ENCODE results near the gene C16orf92.
A peak's percentile ranks its signal among the peaks of the same experiment; 100 is the strongest.

C16orf92 gene

DNA sequence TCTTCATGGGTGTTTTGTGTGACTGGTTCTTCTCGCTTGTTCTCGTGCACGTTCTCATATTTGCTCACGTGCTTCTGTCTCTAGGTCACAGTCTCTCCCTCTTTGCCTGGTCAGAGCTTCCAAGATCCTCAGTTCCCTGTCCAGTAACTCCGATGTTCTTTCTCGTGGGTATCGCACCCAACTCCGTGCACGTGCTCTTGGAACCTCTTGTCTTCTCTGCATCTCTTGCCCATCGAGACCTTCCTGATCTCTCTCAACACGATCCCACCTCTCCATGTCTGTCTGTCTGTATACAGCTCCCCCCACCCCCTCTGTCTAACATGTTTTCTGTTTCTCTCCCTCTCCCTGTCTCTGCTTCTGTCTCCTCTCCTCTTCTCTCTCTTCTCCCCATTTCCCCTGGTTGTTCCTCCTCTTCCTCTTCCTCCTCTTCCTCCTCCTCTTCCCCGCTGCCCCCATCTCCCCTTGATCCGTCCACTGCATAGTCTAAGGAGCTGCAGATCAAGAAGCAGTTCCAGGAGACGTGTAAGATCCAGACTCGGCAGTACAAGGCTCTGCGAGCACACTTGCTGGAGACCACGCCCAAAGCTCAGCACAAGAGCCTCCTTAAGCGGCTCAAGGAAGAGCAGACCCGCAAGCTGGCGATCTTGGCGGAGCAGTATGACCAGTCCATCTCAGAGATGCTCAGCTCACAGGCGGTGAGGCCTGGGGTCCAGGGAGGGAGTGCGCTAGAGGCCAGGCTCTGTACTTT, 33.7 kb upstream of the C16orf92 start:
- DNase-seq, result no peak

DNA sequence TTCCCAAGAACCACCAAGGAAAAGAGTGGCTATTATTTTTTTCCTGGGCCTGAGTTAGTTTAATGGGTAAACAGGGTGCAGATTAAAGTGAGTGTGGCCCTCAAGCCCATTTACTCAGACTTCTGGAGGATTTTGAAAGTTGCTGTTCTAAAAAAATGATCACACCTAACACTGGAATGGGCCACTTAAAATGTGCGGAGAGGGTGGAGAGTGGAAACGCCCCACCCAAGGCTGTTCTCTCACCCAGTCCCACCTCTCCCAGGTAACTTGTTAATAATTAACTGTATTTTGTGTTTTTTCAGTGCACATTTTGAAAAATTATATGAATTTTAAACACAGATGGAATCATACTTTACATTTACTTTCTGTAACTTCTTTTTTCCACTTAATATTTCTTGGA, 33.0 kb upstream of the C16orf92 start:
- DNase-seq, result no peak

DNA sequence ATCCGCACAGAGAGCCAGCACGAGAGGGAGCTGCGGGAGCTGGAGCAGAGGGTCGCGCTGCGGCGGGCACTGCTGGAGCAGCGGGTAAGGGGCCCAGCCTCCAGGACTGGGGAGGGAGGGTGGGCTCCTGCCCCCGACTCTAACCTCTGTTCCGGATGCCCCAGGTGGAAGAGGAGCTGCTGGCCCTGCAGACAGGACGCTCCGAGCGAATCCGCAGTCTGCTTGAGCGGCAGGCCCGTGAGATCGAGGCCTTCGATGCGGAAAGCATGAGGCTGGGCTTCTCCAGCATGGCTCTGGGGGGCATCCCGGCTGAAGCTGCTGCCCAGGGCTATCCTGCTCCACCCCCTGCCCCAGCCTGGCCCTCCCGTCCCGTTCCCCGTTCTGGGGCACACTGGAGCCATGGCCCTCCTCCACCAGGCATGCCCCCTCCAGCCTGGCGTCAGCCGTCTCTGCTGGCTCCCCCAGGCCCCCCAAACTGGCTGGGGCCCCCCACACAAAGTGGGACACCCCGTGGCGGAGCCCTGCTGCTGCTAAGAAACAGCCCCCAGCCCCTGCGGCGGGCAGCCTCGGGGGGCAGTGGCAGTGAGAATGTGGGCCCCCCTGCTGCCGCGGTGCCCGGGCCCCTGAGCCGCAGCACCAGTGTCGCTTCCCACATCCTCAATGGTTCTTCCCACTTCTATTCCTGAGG, 32.0 kb upstream of the C16orf92 start:
- DNase-seq, result no peak

DNA sequence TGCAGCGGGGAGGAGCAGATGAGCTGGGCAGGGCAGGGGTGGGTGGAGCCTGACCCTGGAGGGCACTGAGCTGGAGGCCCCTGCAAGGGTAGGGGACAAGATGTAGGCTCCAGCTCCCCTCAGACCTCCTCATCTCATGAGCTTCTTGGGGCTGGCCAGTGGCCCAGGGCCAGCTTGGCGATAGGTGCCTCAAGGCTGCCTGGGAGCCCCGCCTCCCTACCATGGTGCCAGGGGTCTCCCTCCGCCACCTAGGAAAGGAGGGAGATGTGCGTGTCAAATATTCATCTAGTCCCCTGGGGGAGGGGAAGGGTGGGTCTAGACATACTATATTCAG, 31.5 kb upstream of the C16orf92 start:
- no peak for DNase-seq

DNA sequence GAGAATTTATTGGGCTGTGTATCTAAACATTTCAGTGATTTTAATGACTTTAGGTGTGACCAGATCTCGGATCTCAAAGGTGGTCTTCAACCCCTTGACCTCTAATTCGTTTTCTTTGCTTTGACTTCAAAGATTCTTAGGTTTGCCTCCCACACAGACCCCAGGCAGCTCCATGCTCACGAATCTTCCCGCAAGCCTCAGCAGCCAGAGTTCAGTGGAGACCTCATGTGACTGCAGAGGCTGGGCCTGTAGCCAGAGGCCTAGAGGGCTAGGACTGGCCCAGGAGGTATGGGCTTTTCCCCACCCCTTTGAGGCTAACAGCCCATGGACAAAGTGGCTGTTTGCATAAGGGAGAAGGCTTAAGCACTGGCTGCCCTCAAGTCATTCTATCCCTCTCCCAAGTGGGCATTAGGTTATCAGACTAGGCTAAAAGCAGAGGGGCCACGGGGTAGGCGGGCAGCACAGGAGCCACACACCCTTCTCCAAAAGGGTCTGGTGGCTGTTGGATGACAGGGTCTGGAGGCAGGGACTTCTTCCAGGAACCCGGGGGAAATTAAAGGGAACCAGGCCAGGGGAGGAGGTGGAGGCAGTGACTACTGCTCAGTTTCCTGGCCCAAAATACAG, 30.5 kb upstream of the C16orf92 start:
- no peak for DNase-seq

- no peak for DNase-seq
Observed at GRCh38 chr16:29993191-29993902, 29.7 kb upstream of the C16orf92 start.

GRCh38 chr16:29993903-29994599, 28.9 kb upstream of the C16orf92 start:
- no peak for DNase-seq

DNA sequence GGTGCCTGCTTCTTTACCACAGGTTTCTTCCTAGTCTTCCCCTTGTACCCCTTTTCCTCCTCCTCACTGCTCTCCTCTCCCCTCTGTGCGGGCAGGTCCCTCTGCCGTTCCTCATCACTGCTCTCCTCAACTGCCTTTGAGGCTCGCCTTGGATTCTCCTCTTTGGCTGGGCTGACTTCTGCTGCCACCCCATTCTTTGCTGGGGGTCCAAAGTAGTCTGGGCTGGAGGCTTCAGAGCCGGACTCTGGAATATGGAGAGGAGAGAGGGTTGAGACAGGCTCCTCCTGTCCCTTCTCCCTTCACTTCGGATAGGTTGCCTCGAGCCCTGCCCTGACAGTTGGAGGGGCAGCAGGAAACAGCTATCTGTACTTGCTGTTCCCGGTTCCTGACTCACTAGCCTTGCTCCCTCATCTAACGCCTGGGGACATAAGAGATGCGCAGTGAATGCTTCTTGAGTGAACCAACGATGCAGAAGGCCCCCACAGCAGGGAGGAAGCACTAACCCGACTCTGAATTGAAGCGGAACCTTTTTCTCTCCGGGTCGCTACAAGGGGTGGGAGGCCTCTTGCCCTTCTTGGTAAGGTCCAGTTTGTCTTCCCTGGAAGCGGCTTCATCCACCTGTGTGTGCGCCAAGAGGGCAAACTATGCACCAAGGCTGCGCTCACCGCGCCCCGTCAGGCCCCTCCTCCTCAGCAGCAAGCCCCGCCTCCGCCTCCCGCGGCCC, 28.2 kb upstream of the C16orf92 start:
- no peak for DNase-seq

GRCh38 chr16:29995324-29995910, 27.6 kb upstream of the C16orf92 start, which contains the start of gene HIRIP3:
Gene HIRIP3 (minus strand): TSS chr16:29995617. CDS start chr16:29995605, 12 bp downstream.
- peak; percentile 77 to 98 (median 87) for DNase-seq

GRCh38 chr16:29995911-29996765, 26.9 kb upstream of the C16orf92 start, which contains the start of gene INO80E:
Gene INO80E (plus strand): TSS chr16:29996241. CDS start chr16:29996311, 70 bp downstream.
- DNase-seq, result peak; percentile 95 to 99 (median 98)

DNA sequence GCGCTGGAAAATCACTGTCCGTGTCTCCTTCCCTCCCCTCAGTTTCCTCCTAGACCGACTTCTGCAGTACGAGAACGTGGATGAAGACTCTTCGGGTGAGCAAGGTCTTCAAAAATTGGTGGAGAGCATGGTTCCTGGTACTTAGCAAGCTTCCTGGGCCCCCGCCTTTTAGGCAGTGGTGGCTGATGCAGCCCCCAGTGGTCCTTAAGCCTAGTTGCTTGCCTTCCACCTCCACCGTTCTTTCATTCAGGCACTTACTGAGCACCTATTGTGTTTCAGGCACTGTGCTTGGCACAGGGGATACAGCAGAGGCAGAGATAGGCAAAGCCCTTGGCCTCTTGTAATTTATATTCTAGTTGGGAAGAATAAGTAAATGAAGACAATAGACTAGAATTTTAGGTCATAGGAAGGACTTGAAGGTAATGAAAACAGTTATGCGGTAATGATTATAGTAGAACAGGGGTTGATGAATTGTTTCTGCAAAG, 26.2 kb upstream of the C16orf92 start:
- no peak for DNase-seq

- no peak for DNase-seq
Observed at GRCh38 chr16:29999605-30000004, 23.4 kb upstream of the C16orf92 start.

DNA sequence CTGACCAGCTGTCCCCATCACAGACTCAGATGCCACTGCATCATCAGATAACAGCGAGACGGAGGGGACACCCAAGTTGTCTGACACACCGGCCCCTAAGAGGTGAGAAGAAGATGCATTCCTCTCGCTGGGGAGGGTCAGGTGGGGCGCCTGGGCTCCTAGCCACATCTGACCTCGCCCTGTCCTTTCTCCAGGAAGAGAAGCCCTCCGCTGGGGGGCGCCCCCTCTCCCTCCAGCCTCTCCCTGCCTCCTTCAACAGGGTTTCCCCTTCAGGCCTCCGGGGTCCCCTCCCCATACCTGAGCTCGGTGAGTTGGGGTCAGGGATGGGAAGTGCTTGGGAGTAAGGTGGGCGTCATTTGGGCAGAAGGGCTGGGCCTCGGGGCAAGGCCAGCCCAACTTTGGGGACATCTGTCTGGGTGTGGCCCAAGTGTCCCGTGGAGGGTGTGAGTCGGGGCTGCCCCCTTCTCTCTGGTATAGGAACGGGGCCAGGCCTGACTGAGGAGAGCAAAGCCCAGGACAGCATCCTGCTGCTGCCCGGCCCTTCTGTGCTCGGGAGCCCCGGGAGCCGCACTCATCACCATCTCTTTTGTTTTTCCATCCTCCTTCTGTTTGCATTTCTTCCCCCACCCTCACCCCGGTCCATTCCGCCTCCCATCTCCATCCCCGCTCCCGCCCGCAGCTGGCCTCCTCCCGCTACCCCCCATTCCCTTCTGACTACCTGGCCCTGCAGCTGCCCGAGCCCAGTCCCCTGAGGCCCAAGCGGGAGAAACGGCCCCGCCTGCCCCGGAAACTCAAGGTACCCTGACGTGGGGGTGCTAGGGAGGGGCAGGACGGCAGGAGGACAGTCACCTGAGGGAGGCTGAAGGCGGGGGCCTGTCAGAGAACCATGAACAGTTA, 22.0 kb upstream of the C16orf92 start:
- DNase-seq, result no peak

DNA sequence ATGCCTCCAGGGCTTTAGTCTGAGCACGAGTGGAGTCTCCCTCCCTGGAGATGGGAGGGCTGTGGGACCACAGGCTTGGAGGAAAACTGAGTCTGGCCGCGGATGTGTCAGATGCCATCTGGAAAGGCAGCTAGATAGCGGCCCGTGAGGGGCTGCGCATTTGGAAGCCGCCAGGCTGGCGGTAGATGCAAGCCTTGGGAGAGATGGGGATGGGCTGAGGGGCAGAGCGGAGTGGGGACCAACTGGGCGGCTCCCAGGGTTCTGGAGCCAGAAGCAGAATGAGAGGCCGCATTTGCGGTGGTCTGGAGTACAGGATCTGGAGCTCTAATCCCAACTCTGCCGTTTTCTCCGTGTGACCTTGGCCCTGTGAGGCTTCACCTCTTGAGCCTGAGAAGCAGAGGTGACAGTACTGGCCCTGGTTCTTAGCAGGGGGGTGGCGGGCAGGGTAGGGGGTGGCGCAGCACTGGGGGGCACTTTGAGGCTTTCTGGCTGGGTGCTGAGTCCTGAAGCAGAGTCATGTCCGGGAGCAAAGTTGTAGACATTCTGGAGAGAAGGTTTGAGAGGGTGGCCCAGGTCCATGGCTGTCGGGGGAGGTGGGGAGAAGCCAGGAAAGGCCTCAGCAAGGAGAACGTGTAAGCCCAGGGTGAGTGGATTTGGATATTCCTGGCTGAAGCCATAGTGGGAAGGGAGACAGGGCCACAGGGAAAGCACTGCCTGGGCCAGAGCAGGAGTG, 20.2 kb upstream of the C16orf92 start:
- no peak for DNase-seq

DNA sequence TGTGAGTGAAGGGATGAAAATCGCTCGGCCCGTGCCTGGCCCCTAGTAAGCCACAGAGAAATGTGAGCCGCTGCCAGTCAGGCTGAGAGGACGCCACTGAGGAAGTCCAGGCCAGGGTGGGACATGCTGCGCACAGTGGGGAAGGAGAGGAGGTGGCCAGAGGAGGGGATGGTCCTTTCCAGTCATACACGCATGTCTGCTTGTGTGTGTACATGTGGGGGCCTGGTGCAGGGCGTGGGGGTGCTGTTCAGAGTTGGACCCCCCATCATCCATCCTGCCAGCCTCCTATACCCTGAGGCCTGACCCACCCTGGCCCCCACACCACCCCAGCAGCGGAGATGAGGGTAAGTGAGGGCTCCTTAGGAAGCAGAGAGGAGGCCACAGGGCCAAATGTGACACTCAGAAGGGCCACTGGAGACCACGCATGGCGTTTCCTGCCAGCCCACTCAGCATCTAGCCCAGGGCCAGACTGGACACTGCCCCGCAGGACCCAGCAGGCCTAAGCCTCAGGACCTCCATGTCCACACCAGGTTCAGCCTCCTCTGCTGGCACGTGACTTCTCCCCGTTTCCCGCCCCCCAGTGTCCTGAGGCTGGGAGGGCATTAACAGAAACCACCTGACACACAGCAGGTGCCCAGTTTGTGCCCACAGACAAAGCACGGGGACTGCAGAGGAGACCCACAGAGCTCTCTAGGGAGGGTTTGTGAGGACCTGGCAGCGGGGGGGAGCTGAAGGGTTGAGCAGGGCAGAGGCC, 19.2 kb upstream of the C16orf92 start:
- no peak for DNase-seq

GRCh38 chr16:30004424-30004776, 18.6 kb upstream of the C16orf92 start:
- no peak for DNase-seq

- no peak for DNase-seq
Observed at GRCh38 chr16:30004811-30005242, 18.2 kb upstream of the C16orf92 start.
